HG02884 (cell line): Measurements from ENCODE around the gene KCNAB2.

ENCODE experiments used
- ATAC-seq: cut with Tn5 transposase; IDR thresholded peaks from one replicate; pipeline ENCODE4 v1.9.1; 2021; ENCODE audit warnings: mild to moderate bottlenecking, moderate library complexity; ENCODE audit not compliant: unreplicated experiment

Gene KCNAB2

GRCh38 chr1:6077506-6077905 lies 31.8 kb downstream of the KCNAB2 start:
- no peak for ATAC-seq

DNA sequence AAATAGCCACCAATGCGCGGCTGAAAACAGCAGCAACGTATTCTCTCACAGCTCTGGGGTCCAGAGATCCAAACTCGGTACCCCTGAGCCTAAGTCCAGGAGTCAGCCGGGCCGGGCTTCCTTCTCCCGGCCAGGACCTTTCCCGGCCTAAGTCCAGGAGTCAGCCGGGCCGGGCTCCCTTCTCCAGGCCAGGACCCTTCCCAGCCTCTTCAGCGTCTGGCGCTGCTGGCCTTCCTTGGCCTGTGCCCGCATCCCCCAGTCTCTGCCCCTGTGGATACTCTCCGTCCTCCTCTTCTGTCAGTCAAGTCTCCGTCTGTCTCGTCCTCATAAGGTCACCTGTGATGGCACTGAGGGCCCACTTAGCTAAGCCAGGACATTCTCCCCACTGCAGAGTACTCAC lies 32.2 kb downstream of the KCNAB2 start:
- ATAC-seq, result no peak

GRCh38 chr1:6080469-6080868 lies 34.8 kb downstream of the KCNAB2 start:
- ATAC-seq, result no peak

DNA sequence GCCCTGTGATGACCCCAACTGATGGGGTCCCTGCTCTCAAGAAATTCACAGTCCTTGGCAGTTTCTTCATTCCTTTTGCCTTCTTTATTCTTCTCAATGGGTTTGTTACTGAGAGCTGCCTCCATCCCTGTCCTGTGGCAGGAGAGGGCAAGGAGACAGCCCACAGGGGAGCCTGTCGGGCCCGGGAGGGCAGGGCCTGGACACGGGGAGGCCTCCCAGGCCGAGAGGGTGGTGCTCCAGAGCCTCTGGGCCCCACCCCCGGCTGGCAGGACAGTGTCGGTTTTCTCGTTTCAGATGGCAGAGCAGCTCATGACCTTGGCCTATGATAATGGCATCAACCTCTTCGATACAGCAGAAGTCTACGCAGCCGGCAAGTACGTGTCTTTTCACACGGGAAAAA lies 36.2 kb downstream of the KCNAB2 start:
- ATAC-seq, result no peak

DNA sequence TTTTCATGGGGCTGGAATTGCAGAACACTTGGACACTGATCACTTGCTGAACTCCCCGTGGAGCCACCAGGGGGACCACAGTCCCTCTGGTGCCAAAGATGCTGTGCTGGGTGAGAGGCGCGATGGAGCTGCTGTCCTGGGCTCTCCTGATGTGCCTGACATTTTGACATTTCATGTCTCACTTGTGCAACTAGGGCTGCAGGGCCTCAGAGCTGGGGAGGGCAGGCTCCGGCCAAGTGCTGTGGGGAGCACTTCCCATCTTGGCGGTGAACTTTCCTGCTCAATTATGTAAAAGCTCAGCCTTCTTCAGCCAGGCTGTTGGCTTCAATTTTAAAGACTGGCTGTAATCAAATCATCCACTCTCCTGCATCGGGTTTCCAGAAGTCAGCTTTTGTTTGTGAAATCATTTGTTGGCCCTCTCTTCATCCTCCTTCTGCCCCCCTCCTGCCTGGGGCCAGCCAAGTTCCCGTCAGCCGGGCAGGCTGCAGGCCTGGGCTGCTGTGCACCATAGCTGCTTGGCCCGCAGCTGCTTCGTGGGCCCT lies 36.8 kb downstream of the KCNAB2 start:
- no peak for ATAC-seq

DNA sequence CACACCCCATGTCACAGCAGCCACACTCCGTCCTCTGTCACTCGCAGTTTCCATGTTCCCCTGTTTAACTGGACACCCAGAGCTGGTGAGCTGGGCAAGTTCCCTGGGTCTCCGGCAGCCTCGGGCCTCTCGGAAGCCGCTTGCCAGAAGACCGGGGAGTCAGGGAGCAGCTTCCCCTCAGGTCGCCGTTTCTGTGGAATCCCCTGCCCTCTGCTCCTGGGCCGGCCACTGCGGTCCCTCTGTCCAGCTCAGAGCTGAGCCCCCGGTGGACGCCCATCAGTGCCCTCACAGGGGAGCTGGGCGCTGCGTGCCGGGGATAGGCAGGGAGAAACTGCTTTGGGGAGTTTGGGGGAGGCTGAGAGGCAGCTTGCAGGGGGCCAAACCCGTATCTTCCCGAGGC lies 37.7 kb downstream of the KCNAB2 start:
- no peak for ATAC-seq

DNA sequence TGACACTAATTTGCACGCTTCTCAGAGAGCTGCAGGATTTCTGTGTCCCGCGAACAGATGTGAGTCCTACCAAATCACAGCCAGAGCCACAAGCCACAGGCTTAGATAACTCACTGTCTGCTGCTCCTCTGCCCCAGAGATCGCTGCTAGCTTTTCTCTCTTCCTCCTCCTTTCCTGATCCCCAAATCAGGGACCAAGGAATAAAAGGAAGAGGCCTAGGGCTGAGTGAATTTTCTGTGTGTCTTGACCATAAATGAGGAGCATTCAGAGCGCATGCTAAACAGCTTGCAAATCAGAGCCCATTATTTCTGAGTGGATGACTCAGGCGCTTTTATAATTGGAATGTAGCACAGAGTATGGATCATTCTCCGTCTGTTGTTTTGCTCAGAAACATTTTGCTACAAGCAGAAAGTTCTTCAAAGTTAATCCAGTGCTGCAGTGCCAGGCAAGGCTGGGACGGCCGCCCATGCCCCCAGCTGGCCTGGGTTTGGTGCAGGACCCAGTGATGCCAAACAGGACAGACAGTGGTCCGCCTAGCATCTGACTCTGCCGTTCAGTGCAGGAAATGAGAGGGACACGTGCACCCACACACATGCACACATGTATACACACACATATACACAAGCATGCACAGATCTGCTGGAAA lies 38.2 kb downstream of the KCNAB2 start:
- no peak for ATAC-seq

- ATAC-seq, result no peak
These were observed 39.2 kb downstream of the KCNAB2 start for GRCh38 chr1:6084781-6085495.

GRCh38 chr1:6085666-6086065 lies 40.0 kb downstream of the KCNAB2 start:
- ATAC-seq, result no peak

DNA sequence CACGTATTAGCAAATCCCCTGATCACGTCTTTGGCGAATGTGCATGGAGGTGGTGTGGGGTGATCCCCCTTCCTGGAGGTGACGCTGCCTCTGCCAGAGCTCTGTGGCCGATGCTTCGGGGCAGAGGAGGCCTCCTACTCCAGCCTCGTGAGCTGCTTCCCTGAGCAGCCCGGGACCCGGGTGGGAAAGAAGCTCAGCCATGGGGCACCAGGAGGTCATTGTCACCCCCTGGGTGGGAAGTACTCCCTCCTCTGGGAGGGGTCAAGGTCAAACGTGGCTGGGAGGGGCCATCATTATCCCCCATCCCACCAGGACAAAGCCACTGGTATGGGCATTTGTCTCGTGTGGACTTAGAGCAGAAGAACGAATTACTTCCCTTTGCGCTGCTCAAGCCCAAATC lies 40.7 kb downstream of the KCNAB2 start:
- ATAC-seq, result no peak

GRCh38 chr1:6086762-6087376 lies 41.2 kb downstream of the KCNAB2 start:
- no peak for ATAC-seq

DNA sequence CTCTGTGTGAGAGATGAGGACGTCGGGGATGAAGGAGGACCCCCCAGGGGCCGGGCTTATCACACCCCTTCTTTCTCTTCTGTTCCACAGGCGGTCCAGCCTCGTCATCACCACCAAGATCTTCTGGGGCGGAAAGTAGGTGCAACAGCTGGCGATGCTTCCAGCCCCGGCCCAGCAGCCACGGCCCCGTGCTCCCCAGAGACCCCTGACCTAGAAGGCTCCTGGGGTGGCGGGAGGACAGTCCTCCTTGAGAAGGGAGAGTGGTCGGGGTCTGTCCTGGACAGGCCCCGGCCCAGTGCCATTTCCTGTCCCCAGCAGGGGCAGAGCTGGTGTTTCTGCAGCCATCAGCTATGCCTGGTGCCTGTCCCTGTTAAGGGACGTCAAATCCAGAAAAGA lies 41.7 kb downstream of the KCNAB2 start:
- no peak for ATAC-seq

DNA sequence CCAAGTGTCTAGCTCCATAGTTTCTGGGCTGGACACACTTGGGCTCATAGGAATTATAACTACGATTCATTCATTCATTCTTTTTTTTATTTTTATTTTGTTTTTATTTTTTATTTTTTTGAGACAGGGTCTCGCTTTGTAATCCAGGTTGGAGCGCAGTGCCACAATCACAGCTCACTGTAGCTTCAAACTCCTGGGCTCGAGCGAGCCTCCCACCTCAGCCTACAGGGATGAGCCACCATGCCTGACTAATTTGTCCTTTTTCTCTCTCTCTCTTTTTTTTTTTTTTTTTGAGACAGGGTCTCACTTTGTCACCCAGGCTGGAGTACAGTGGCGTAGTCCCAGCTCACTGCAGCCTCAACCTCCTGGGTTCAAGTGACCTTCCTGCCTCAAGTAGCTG lies 42.3 kb downstream of the KCNAB2 start:
- no peak for ATAC-seq

DNA sequence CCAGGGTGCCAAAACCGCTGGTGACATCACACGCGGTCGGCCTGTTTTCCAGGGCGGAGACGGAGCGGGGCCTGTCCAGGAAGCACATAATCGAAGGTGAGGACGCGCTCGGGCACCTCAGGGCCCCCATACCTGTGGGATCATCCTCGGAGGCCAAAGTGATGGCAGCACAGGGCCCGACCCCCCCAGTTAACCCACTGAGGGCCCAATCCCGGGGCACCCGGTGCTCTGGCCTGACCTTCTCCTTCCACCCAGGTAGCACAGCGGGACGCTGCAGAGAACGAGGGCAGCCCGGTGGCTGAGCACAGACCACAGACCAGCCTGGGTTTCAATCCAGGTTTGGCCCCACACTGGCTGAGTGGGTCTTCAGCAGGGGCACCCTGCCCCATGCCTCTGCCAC lies 43.3 kb downstream of the KCNAB2 start:
- no peak for ATAC-seq

- ATAC-seq, result no peak
These were observed 44.6 kb downstream of the KCNAB2 start for GRCh38 chr1:6090288-6090687.

GRCh38 chr1:6090996-6091822 lies 45.5 kb downstream of the KCNAB2 start:
- no peak for ATAC-seq

- ATAC-seq, result no peak
These were observed 46.1 kb downstream of the KCNAB2 start for GRCh38 chr1:6091823-6092109.

GRCh38 chr1:6092211-6092610 lies 46.5 kb downstream of the KCNAB2 start:
- no peak for ATAC-seq

GRCh38 chr1:6093071-6093470 lies 47.4 kb downstream of the KCNAB2 start:
- ATAC-seq, result no peak

DNA sequence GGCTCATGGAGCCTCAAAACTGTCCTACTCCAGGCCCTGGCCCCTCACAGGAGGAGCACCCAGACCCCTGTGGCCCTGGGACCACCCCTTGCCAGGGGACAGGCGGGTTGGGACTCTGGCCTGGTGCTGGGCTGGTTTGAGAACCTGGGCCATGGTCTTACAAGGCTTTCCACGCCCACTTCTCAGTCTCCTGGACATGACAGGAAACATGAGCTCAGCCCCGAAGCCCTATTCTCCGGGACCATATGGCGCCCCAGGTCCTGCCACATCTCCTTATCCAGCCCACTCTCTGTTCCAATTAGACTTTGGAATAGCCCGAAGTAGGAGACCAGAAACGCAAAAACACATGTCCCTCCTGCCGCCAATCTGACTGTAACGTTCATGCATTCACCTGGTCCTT lies 47.9 kb downstream of the KCNAB2 start:
- no peak for ATAC-seq

DNA sequence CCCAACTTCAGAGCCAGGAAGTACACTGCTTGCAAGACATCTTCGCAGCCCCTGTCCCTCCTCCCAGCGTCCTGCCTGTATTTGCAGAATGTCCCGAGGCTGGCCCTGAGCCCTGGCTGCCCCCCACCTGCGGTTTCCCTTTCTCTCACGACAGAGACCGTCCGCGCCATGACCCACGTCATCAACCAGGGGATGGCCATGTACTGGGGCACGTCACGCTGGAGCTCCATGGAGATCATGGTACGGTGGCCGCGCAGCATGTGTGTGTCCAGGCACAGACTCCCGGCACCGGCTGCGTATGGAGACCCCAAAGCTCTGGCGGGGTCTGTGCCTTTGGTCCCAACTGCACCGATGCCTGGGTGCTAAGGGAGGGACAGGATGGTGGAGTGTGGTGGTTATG lies 48.6 kb downstream of the KCNAB2 start:
- no peak for ATAC-seq
